PC-9 (cell line): ENCODE data around the gene ZNF786. TPM values are rescaled to one million over a fixed set of nuclear protein-coding genes. Genes with fewer than 3 reads are reported as not detected.

ENCODE experiments used
- BruUV-seq: library from RNA; stranded (reverse); fragments of 400-500 nt; replicated peaks from 2 replicates; lab custom pipeline; 2021; lab: Mats Ljungman, UMichigan
- CTCF ChIA-PET: fragments of 300-600 bp; sonication (Branson Sonifier 250); formaldehyde crosslinking; loops from one replicate; lab custom pipeline; 2022; ENCODE audit warnings: antibody characterized with exemption; lab: Charles Lee
- POLR2A ChIA-PET: fragments of 300-600 bp; sonication (Branson Sonifier 250); formaldehyde crosslinking; loops from one replicate; lab custom pipeline; 2022; ENCODE audit warnings: antibody characterized with exemption; ENCODE audit not compliant: unreplicated experiment; lab: Charles Lee
- DNase-seq, 2 experiments: peaks; one replicate each; pipeline versions ENCODE4 v3.0.0 to v3.0.0-alpha.2; 2015 to 2022; ENCODE audit warnings: mixed read lengths in 1 of 2
- H2AFZ ChIP-seq: fragments of 200-600 bp; sonication (generic); 2 replicates; pipeline ENCODE4 v1.8.1; 2017; ENCODE audit warnings: antibody characterized with exemption
- H3F3A ChIP-seq: fragments of 200-600 bp; sonication (generic); 2 replicates; pipeline ENCODE4 v1.8.1; 2017; ENCODE audit warnings: antibody characterized with exemption, mild to moderate bottlenecking, low read depth; ENCODE audit not compliant: insufficient read depth
- H3K27ac ChIP-seq: fragments of 200-600 bp; sonication (generic); 2 replicates; pipeline ENCODE4 v1.6.1; 2016; ENCODE audit warnings: mixed run types
- H3K27me3 ChIP-seq: fragments of 200-600 bp; sonication (generic); 2 replicates; pipeline ENCODE4 v1.6.1; 2016; ENCODE audit warnings: low read depth, mixed run types; ENCODE audit not compliant: insufficient read depth
- H3K36me3 ChIP-seq: fragments of 200-600 bp; sonication (generic); 2 replicates; pipeline ENCODE4 v1.6.1; 2016; ENCODE audit warnings: low read depth, mixed run types
- H3K4me1 ChIP-seq: fragments of 200-600 bp; sonication (generic); replicated peaks from 2 replicates; pipeline ENCODE4 v1.6.1; 2016; ENCODE audit warnings: mixed run types; ENCODE audit not compliant: insufficient read depth
- H3K4me2 ChIP-seq: fragments of 200-600 bp; sonication (generic); 2 replicates; pipeline ENCODE4 v1.6.1; 2017; ENCODE audit warnings: mixed run types
- H3K4me3 ChIP-seq: fragments of 200-600 bp; sonication (generic); 2 replicates; pipeline ENCODE4 v1.6.1; 2016; ENCODE audit warnings: mixed run types
- H3K79me2 ChIP-seq: fragments of 200-600 bp; sonication (generic); 2 replicates; pipeline ENCODE4 v1.6.1; 2017; ENCODE audit warnings: low read depth, mixed run types
- H3K9me2 ChIP-seq: fragments of 200-600 bp; sonication (generic); 2 replicates; pipeline ENCODE4 v1.8.1; 2017; ENCODE audit warnings: mild to moderate bottlenecking; ENCODE audit not compliant: insufficient read depth
- H3K9me3 ChIP-seq: fragments of 200-600 bp; sonication (generic); 2 replicates; pipeline ENCODE4 v1.8.1; 2016; ENCODE audit warnings: low read depth; ENCODE audit not compliant: insufficient read depth
- H4K20me1 ChIP-seq: fragments of 200-600 bp; sonication (generic); 2 replicates; pipeline ENCODE4 v1.8.1; 2017; ENCODE audit not compliant: insufficient read depth
- CTCF ChIP-seq: fragments of 200-600 bp; sonication (generic); conservative IDR thresholded peaks from 2 replicates; pipeline ENCODE4 v1.6.1; 2017; ENCODE audit warnings: mixed run types, antibody characterized with exemption, mild to moderate bottlenecking, moderate library complexity
- EZH2 ChIP-seq: fragments of 200-600 bp; sonication (generic); IDR thresholded peaks from 2 replicates; pipeline ENCODE4 v1.8.0; 2017; ENCODE audit warnings: antibody characterized with exemption, low read depth
- intact Hi-C: fragments of 100-400 bp; cut with micrococcal nuclease; formaldehyde crosslinking; loops from one replicate; pipeline ENCODE4 v1.10.0; 2022; ENCODE audit not compliant: unreplicated experiment
- total RNA-seq: library from RNA; stranded (reverse); gene quantifications from 2 replicates; pipeline ENCODE4 v1.2.3, GENCODE V29; 2021

Gene ZNF786
- total RNA-seq, 1 experiment from 2014 or later = 8.4 TPM

- Histone ChIP-seq H3K9me2 (no peaks in the 10 kb centered on the region), H2AFZ (peak overlapping the region; percentile 97), H3K79me2 (peaks cover 41% of the 10 kb centered on the region), H3K4me1 (peaks cover 17% of the 10 kb centered on the region), H4K20me1 (no peaks in the 10 kb centered on the region), H3K27me3 (no peaks in the 10 kb centered on the region), H3K4me3 (peak overlapping the region; percentile 92), H3K36me3 (peaks cover 8% of the 10 kb centered on the region; the same call in 1 of the 2 replicates), H3F3A (peaks cover 8% of the 10 kb centered on the region; the same call in 1 of the 2 replicates), H3K27ac (peak overlapping the region; percentile 64; the same call in 1 of the 2 replicates), H3K4me2 (peak overlapping the region; percentile 78), H3K9me3 (no peaks in the 10 kb centered on the region)
- BruUV-seq = TSS peak; percentile 52
- intact Hi-C loops = no loop called here
- DNase-seq = no peak
- CTCF ChIA-PET = interaction anchor here (0.5 to 2.1 kb wide), 6 partner anchors 10 to 288 kb away, joined by 3 to 14 read pairs (median 6); partner anchors contain the start of genes ZNF282 and ZNF398
- POLR2A ChIA-PET = interaction anchor here (0.5 to 0.6 kb wide), 3 partner anchors 9 to 28 kb away, joined by 3 read pairs; no protein-coding TSS in a partner anchor
- TF ChIP-seq CTCF (no peak), EZH2 (no peak)
Observed at GRCh38 chr7:149125189-149125862, 34.8 kb upstream of the ZNF786 start.

GRCh38 chr7:149109969-149110368, 19.5 kb upstream of the ZNF786 start:
- Histone ChIP-seq H3K4me1 (no peaks in the 10 kb centered on the region), H3K4me3 (no peak overlapping the region), H3K36me3 (no peaks in the 10 kb centered on the region), H3K9me3 (no peaks in the 10 kb centered on the region), H4K20me1 (no peaks in the 10 kb centered on the region), H2AFZ (no peak overlapping the region), H3K4me2 (no peak overlapping the region), H3K27ac (no peak overlapping the region), H3K79me2 (no peaks in the 10 kb centered on the region), H3K9me2 (no peaks in the 10 kb centered on the region), H3K27me3 (no peaks in the 10 kb centered on the region), H3F3A (no peaks in the 10 kb centered on the region)
- BruUV-seq = no TSS peak
- POLR2A ChIA-PET = no interaction called here
- no peak for DNase-seq
- CTCF ChIA-PET = no interaction called here
- intact Hi-C loops = no loop called here
- TF ChIP-seq EZH2 (no peak), CTCF (no peak)

GRCh38 chr7:149104749-149105148, 14.2 kb upstream of the ZNF786 start:
- intact Hi-C loops = no loop called here
- TF ChIP-seq EZH2 = no peak
- no peak for TF ChIP-seq CTCF
- Histone ChIP-seq H3K4me2 (no peak overlapping the region), H2AFZ (no peak overlapping the region), H4K20me1 (no peaks in the 10 kb centered on the region), H3K9me2 (no peaks in the 10 kb centered on the region), H3K4me3 (no peak overlapping the region), H3K27me3 (no peaks in the 10 kb centered on the region), H3F3A (no peaks in the 10 kb centered on the region), H3K36me3 (no peaks in the 10 kb centered on the region), H3K9me3 (no peaks in the 10 kb centered on the region), H3K4me1 (no peaks in the 10 kb centered on the region), H3K79me2 (no peaks in the 10 kb centered on the region), H3K27ac (no peak overlapping the region)
- no peak for DNase-seq
- ChIA-PET POLR2A (no interaction called here), CTCF (no interaction called here)
- BruUV-seq = no TSS peak
